NCI-H69 (cell line): ENCODE data around the gene KCNV2.
"Not testable (repeated sequence)": the region's sequence is repeated elsewhere in the genome, so short reads cannot be mapped to it uniquely, and the experiment has no call there.

ENCODE experiments used
- DNase-seq: peaks from one replicate; lab custom pipeline; 2025; lab: John Stamatoyannopoulos, UW

The KCNV2 gene

DNA sequence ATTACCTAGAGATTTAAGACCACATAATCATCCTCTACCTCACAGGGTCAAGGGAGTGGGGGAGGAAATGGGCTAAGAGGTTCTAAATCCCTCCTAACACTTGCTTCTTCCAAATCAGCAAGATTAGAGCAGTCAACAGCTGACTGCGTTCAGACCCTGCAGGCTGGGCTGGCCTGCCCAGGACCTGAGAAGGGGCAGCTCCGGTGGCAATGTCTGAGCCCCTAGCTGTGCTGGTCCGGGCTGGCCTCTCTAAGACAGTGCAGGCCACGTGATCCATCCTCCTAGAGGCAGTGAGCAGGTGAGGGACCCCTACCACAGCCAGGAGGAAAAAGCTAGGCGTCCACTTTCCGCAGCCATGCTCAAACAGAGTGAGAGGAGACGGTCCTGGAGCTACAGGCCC lies at the start of gene KCNV2:
KCNV2 (plus strand) TSS at position 126 of the 400 bp plus-strand sequence; CDS start at position 356, 230 bp downstream.
- DNase-seq = no peak

DNA sequence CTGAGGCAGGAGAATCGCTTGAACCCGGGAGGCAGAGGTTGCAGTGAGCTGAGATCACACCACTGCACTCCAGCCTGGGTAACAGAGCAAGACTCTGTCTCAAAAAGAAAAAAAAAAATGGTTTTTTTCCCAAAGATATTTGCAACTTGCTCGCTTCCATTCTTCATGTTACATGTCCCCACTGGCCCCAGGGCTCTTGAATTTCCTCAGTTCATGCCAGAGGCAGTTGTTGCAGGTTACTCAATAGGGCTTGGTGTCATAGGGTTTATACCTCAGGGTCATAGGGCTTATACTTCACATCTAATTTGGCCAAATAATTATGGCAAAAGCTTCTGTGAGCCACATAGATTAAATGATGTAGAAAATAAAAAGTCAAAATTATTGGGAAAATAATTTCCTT lies 44.1 kb upstream of the KCNV2 start:
- DNase-seq = no peak

DNA sequence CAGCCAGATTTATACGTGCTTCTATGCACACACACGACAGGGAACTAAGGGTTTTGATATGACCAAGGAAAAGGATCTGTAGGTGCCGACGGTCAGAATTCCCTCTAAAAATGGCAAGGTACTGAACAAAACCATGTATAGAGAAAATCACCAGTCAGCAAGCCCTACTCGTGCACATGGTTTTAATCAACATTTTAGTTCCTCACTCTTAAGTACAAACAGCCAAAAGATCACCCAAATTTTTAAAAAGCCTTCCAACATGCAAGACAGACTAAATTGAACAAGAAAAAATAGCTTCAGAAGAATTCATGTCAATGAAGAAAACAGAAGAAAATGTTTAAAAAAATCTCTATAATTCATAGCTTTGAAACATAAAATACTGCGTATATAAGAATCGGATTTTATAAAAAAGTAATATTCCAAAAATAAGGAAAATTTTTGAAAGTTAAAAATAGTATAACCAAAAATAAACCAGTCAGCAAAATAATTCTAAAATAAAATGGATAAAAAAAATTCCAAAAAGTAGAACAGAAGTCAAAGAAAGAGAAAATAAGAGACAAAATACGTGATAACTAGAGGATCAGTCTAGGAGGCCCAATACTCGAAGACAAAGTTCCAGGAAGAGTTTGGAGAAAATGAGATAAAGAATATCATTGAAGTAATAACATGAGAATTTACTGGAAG lies 43.0 kb upstream of the KCNV2 start:
- no peak for DNase-seq

DNA sequence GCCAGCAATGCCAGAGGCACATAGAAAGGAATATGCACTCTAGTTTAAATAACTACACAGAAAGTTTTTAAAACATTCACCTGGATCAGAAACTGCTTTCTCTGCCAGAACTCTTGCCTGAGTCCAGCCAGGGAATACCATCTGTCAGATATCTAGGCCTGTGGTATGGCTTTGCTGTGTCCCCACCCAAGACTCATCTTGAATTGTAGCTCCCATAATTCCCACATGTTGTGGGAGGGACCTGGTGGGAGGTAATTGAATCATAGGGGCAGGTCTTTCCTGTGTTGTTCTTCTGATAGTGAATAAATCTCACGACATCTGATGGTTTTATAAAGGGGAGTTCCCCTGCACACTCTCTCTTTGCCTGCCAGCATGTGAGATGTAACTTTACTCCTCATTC lies 41.5 kb upstream of the KCNV2 start:
- peak; percentile 53 for DNase-seq

DNA sequence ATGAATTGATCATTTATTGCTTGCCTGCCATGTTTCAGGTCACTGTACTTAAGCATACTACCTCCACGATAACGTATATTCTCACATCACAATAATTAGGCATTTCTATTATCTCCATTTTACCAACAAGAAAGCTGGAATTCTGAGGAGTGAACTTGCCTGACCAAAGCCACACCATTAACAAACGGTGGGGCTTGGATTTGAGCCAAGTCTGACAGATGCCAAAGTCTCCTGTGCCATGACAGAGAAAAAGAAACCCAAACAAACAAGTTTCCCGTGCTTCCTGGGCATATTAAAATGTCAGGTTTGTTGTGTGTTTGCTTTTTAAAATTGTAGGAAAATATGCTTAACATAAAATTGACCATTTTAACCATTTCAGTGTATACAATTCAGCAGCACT lies 40.8 kb upstream of the KCNV2 start:
- DNase-seq = peak; percentile 88

DNA sequence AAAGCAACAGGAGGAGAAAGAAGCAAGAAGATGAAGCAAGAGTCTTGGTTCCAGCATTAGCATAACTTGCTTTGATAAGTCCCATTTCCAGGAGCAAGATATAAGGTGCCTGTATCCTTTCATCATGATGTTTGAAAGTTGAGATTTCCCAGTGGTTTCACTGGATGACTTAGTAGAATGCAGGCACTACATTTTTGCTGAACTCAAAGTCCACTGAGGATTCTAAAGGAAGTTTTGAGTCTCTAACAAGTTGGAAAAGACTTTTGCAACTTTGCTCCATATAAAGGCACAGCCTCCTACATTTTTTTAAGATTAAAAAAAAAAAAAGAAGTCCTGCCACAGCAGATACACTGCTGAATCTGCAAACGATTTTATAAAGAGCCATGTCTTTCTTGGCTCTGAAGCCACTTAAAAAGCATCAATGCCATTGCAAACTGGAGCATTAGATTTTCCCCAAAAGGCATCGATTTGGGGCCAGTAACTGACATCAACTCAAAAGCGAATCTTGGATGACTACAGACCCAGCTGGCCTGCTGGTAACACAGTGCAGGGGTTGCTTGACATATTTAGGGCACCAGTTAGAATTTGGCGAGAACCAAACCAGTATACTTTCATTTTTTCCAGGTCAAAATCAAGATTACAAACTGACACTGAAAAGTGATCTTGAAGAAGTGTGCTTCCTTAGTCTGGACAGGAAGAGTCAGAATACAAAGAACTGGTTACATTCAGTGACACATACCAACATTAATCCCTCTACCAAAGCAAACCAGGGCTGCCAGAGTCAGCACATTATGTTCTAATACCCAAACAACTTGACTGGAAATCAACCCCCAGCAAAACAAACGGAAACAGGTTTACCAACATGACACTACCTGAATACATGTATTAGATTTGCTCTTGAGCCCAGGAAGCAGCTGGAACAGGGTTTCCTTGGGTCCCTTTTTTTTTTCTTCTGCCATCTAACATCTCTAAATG lies 39.1 kb upstream of the KCNV2 start:
- peak; percentile 19 for DNase-seq

DNA sequence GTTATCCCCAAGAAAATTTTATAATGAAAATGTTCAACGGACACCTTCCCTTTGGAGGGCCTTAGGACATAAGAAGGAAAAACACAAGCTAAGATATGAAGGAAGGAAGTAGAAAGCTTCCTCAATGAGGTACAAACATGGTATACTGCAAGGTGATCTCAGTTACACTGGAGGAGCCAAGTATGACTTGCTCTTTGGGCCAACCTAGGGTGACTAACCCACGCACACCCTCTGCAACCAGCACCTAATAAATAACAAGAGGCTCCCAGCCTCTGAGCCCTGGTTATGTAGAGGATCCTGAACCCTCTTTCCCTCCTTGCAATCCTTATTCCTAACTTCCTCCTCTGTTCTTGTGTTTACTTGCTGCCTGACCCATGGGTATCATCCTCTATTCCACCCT lies 38.3 kb upstream of the KCNV2 start:
- no peak for DNase-seq

DNA sequence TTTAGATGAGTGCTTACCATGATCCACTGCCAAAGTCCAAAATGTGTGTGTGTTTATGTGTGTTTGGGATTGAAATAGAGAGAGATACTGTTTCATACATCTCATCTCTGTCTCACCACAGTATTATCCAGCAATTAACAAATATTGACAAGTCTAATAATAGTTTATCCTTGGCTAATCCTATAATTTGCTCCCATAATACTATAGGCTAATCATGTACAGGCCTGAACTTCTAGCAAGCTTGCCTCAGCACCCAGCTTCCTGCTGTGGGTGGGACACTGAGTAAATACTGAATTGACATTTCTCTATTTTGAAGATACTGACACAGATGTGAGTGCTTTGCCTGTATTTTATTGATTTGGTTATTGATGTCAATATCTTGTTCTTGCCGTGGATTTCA lies 35.3 kb upstream of the KCNV2 start:
- DNase-seq = peak; percentile 82

DNA sequence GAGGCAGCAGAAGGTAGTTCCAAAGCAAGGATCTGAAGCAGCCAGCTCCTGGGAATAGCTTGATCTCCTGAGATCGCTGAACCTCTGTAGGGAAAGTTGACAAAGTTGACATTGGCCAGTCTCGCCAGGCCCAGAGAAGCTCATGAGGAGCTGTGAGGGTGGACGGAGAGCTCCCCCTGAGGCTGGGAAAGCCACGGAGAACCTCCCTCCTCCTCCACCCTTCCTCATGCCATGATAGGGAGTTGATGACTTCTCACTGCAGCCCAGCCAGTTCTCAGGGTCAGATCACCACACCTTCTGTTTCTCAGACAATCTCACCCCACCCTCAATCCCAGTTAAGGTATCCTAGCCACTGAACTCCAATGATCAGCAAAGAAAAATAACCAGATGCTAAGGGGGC lies 30.4 kb upstream of the KCNV2 start:
- no peak for DNase-seq

DNA sequence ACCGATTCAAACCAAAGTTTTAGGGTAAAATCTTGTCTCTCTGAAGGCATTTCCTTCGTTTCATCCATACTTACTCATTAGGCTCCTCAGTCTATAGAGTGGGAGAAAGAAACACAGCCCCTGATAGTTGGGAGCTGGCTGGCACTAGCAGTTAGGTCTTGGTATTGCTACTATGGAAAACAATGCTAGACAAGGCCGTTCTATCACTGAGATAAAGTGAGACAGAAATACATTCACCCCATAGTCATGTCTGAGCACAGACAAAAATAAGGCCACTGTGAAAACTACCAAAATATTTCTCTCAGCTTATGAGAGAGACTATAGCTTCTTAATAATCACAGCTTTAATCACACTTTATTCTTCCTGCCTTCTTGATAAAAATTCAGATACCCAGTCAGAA lies 28.7 kb upstream of the KCNV2 start:
- no peak for DNase-seq

DNA sequence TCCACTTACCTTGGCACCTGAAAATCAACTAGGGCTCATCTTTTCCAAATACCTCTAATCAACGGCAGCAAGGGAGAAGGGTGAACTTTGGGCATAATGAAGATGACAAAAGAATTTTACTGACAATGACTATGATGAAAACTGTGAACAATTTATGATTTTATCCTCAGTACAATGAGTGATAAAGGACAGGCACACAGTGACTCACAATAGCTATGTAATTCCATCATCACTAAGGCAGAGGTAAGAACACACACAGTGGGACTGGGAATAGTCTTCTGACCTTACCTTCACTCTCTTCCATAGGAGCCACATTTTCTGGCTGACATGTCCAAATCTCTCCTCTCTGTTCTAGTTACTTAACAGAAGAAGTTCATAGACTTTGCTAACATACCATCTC lies 26.1 kb upstream of the KCNV2 start:
- DNase-seq = no peak

DNA sequence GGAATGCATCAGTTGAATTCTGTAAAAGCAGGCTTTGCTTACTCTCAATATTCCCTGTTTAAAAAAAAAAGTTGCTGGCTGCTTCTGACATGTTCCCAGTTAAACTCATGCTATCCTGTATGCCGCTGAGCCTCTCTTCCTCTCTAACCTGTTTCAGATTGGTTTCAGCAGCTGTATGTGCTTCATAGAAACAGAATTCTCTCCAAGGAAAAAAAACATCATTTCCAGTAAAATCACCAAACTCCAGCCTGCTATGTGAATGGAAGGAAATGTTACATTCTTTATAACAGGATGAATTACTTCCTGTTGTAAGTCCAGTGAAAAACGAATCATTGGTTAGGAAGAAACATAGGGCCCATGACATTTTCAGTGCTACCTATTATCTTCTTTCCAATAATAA lies 25.7 kb upstream of the KCNV2 start:
- DNase-seq = no peak

DNA sequence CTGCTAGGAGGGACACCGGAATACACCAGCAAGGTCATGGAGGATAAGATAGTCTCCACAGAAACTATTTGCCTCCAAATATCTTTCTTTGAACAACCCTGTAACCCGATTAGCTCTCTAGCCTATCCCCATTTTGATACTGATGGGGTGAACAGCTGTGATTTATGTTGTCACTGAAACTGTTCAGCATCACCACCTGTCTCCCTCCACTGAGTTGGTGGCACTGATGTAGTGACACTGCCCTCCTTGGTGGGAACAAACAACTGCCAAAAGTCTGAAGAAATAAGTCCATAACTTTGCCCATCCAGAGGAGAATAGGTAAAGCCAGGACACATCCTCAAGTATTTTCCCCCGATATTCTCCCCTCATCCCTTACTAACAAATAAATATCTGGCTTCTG lies 24.3 kb upstream of the KCNV2 start:
- peak; percentile 12 for DNase-seq

DNA sequence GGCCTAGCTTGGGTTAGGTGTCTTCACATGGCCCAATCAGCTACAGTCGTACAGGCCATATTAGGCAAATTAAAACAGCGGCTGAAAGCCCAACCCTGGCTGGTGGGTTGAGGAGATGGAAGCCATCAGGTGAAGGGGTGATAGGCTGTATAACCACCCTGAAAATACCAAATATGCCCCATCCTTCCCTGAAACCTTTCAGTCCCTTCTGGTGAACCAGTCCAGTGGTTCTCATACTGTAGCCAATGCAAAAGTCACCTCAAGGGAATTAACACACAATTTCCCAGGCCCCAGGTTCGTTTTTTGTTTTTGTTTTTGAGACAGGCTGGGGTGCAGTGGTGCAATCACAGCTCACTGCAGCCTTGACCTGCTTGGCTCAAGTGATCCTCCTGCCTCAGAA lies 19.8 kb upstream of the KCNV2 start:
- no peak for DNase-seq

DNA sequence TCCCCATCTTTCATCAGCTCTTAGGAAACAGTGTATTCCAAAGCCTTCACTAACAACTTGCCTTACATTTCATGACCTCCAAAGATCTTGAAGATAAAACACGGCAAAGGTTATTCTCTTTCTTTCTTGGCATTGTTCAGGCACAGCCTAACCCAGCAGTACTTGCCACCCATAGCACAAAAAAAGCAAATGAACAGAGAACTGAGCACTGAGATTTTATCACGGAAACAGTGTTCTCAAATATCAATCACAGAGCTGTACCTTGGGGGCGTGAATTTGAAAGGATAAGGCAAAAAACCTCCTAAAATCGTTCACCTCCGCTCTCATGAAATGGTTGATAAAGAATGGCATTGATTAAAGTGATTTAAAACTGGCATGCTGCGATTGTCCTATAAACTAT lies 16.9 kb upstream of the KCNV2 start:
- no peak for DNase-seq

DNA sequence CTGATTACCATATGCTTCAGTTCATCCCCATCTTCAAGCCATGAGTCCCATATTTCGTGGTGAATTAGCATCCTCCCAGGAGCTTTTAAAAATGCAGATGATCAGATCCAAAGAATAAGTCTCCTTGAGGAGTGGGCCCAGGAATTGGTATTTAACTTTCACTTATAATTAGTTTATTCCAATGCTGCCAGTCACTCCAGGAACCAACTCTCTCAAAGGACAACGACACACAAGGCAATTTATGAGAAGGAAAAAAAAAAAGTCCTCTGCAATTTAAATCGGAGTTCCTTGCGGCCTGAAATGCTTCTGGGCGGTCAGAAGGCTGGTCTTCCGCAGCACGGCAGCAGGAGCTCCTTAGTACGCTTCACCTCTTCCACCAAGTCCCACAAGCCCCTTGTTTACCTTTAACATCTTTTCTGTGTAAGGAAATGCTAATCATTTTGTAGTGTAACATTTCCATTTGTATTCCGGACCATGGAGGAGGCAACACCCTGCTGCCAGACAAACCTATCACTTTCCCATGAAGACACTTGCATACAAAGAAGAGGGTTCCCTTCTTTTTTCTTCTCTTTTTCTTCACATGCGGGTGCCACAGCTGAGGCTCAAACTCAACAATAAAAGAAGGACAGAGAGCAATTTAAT lies 16.3 kb upstream of the KCNV2 start:
- DNase-seq = no peak

DNA sequence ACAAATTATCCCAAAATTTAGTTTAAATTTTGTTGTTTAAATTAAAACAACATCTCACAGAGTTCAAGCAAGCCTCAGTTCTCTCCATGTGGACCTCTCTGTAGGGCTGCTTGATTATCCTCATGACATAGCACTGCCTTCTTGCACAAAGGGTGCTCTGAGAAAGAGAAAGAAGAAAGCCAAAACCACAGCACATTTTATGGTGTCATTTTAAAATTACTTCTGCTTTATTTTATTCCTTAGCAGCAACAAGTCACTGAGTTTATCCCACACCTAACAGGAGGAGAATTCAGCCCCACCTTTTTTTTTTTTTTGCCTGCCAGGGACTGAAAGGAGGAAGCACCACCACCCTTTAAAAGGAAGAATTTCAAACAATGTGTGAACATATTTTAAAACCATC lies 12.8 kb upstream of the KCNV2 start:
- DNase-seq = no peak

DNA sequence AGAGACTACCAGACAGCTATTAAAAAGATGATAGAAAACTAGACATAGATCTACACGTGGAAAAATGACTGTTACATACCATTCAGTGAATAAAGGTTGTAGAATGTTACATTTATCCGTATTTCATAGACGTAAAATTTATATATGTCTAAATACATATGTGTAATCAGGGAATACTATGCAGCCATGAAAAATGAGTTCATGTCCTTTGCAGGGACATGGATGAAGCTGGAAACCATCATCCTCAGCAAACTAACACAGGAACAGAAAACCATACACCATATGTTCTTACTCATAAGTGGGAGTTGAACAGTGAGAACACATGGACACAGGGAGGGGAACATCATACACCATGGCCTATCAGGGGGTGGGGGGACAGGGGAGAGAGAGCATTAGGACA lies 10.1 kb upstream of the KCNV2 start:
- not testable (repeated sequence) for DNase-seq

DNA sequence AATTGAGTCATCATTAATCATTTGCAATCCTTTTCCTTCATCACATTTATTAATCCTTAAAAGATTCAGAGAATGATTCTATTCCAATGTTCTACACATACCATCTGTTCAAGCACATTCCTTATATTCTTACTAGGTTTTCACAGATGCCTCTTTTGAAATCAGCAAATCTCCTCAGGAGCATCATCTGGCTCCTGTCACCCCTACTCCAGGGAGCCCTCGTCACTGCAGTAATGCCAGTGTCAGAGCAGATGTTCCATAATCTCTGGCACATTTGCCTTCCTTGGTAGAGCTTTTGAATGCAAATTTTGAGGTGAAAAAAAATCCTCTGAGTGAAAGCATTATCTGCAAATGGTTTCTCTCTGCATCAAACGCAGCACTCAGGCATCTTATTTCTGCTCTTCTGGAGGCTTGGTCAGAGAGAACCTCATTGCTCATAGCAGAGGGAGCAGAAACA lies 7.6 kb upstream of the KCNV2 start:
- DNase-seq = no peak

DNA sequence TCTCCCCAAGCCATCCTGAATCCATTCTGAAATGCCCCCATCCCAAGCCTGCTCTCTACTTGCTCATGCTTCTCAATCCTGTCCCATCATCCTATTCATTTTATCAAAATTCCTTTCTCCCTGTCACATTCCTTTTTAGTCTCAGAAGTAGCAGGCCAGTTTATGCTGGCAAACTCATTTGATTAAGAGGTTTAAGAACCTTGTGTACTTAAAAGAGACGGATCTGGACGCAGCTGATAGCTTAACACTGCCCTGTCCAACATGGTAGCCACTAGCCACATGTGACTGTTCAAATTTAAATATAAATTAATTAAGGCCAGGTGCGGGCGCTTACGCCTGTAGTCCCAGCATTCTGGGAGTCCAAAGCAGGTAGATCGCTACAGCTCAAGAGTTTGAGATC lies 5.6 kb upstream of the KCNV2 start:
- no peak for DNase-seq

DNA sequence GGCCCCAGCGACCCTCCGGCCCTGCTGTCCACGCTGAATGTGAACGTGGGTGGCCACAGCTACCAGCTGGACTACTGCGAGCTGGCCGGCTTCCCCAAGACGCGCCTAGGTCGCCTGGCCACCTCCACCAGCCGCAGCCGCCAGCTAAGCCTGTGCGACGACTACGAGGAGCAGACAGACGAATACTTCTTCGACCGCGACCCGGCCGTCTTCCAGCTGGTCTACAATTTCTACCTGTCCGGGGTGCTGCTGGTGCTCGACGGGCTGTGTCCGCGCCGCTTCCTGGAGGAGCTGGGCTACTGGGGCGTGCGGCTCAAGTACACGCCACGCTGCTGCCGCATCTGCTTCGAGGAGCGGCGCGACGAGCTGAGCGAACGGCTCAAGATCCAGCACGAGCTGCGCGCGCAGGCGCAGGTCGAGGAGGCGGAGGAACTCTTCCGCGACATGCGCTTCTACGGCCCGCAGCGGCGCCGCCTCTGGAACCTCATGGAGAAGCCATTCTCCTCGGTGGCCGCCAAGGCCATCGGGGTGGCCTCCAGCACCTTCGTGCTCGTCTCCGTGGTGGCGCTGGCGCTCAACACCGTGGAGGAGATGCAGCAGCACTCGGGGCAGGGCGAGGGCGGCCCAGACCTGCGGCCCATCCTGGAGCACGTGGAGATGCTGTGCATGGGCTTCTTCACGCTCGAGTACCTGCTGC lies 839 bp downstream of the KCNV2 start:
- DNase-seq = no peak

DNA sequence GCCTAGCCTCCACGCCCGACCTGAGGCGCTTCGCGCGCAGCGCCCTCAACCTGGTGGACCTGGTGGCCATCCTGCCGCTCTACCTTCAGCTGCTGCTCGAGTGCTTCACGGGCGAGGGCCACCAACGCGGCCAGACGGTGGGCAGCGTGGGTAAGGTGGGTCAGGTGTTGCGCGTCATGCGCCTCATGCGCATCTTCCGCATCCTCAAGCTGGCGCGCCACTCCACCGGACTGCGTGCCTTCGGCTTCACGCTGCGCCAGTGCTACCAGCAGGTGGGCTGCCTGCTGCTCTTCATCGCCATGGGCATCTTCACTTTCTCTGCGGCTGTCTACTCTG lies 1.4 kb downstream of the KCNV2 start:
- no peak for DNase-seq
